Body of pancreas (tissue), 4 donors: Measurements from ENCODE around the gene SLC50A1.
A peak's percentile ranks its signal among the peaks of the same experiment; 100 is the strongest.

ENCODE experiments used
- POLR2A ChIP-seq, 3 donors: fragments of 450-650 bp; IDR thresholded peaks; one replicate each; pipeline ENCODE4 v1.6.1; 2016; ENCODE audit warnings: antibody characterized with exemption in 3 of 3, mild to moderate bottlenecking in 2 of 3
- TF ChIP-seq, protein P1 (sequence below), 7 experiments: fragments of 450-650 bp in 4 of 7; fragments of 200-600 bp in 3 of 7; sonication (generic) in 3 of 7; IDR thresholded peaks; one replicate each; pipeline ENCODE4 v1.5.1; 2016 to 2019; ENCODE audit warnings: antibody characterized with exemption in 7 of 7

DNA sequence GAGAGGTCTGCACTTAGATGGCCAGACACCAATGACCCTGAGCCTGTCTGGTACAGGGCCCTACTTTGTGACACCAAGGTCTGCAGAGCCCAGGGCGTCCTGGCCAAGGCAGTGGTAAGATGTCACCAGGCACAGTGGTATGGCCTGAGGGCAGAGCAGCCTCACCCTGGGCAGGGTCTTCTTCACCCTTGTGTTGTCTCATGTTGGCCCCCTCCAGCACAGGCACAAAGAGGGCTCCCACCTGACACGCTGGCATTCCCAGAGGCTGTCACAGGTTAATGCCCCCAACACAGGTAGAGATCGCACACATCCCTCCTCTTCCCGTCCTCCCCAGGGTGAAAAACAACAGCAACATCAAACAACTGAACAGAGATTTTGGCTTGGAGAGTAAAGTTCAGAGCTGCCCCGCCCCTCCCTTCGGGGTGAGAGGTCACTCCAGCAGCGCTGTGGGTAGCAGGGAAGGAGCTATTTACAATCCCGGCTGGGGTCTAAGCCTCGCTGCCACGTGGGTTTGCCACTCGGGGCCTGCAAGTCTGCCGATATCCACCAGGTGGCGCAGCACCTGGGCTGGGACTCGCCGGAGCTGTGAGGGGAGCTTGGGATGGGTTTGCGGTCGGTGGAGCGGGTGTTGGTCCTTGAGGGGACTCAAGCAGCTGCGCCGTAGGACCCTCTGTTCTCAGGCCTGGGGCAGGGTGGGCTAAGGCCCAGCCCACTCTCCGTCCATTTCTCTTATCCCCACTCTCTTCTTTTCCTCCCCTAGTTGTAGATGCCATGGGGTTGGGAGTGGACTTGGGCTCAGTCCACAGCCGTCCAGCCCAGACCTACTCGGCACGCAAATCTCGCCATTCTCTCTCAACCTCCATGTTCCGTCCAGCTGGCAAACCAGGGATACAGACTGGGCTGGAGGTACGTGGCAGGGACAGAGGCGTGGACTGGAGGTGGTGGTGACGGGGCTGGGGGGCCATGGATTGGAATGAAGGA lies 44.3 kb upstream of the SLC50A1 start:
- TF ChIP-seq, protein P1, sequence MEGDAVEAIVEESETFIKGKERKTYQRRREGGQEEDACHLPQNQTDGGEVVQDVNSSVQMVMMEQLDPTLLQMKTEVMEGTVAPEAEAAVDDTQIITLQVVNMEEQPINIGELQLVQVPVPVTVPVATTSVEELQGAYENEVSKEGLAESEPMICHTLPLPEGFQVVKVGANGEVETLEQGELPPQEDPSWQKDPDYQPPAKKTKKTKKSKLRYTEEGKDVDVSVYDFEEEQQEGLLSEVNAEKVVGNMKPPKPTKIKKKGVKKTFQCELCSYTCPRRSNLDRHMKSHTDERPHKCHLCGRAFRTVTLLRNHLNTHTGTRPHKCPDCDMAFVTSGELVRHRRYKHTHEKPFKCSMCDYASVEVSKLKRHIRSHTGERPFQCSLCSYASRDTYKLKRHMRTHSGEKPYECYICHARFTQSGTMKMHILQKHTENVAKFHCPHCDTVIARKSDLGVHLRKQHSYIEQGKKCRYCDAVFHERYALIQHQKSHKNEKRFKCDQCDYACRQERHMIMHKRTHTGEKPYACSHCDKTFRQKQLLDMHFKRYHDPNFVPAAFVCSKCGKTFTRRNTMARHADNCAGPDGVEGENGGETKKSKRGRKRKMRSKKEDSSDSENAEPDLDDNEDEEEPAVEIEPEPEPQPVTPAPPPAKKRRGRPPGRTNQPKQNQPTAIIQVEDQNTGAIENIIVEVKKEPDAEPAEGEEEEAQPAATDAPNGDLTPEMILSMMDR (IDR thresholded peaks at IDR 0.05) = peak; percentile 91 to 98 (median 95)
- TF ChIP-seq POLR2A (IDR thresholded peaks at IDR 0.05) = no peak
